Naive thymus-derived CD8-positive, alpha-beta T cell (primary cell): ENCODE data around the gene CNTLN. TPM values are rescaled to one million over a fixed set of nuclear protein-coding genes. Genes with fewer than 3 reads are reported as not detected.

ENCODE experiments used
- ATAC-seq, 2 donors: fragments of 150-1000 bp; cut with Tn5 transposase in 1 of 2; sonication (Bioruptor Pico), chemical (Tn5 transposase) in 1 of 2; 1 replicate in 1 of 2; 2 replicates in 1 of 2; pipeline ENCODE4 v1.10.0; 2021; ENCODE audit warnings: mild to moderate bottlenecking in 2 of 2, moderate library complexity in 2 of 2
- POLR2A ChIA-PET: fragments of 350-600 bp; sonication (Branson Sonifier 250); formaldehyde crosslinking; loops from one replicate; lab custom pipeline; 2021; ENCODE audit warnings: antibody characterized with exemption; lab: Charles Lee
- DNase-seq, 10 donors: peaks; one replicate each; pipeline versions ENCODE4 v3.0.0 to v3.0.0-alpha.2; 2020 to 2022
- H3K27ac Mint-ChIP-seq, 10 donors: one replicate each; pipeline ENCODE4 v1.8.0; 2020 to 2022; ENCODE audit warnings: mild to moderate bottlenecking in 10 of 10, mixed read lengths in 10 of 10, moderate library complexity in 4 of 10, inconsistent platforms in 1 of 10
- H3K27me3 Mint-ChIP-seq, 5 donors: one replicate each; pipeline ENCODE4 v1.8.0; 2021 to 2022; ENCODE audit warnings: mixed read lengths in 5 of 5
- H3K36me3 Mint-ChIP-seq, 3 donors: one replicate each; pipeline ENCODE4 v1.8.0; 2020 to 2022; ENCODE audit warnings: mixed read lengths in 3 of 3, mild to moderate bottlenecking in 2 of 3, inconsistent platforms in 1 of 3
- H3K4me1 Mint-ChIP-seq, 4 donors: one replicate each; pipeline ENCODE4 v1.8.0; 2021 to 2022; ENCODE audit warnings: mixed read lengths in 4 of 4
- H3K4me3 Mint-ChIP-seq, 10 donors: one replicate each; pipeline ENCODE4 v1.8.0; 2020 to 2022; ENCODE audit warnings: mild to moderate bottlenecking in 10 of 10, mixed read lengths in 10 of 10, moderate library complexity in 6 of 10, inconsistent platforms in 1 of 10
- H3K9me3 Mint-ChIP-seq, 9 donors: one replicate each; pipeline ENCODE4 v1.8.0; 2020 to 2022; ENCODE audit warnings: mixed read lengths in 9 of 9, mild to moderate bottlenecking in 3 of 9, inconsistent platforms in 1 of 9, moderate library complexity in 1 of 9
- polyA plus RNA-seq, 3 donors: library from polyadenylated mRNA; unstranded; fragments of 300-500 nt; fragmentation: Illumina TruSeq; gene quantifications; one replicate each; pipeline ENCODE4 v1.2.3, GENCODE V29; 2021
- total RNA-seq, 8 experiments: library from RNA in 2 of 8; stranded (reverse) in 2 of 8; gene quantifications; one replicate each; pipeline ENCODE4 v1.2.3 and lab custom pipeline; 2021 to 2026

The CNTLN gene
- total and polyA plus RNA-seq, 5 experiments from 2014 or later = not detected

GRCh38 chr9:17462869-17463464 lies 328.1 kb downstream of the CNTLN start:
- no peaks in the 10 kb centered on the region for H3K9me3 Mint-ChIP-seq
- no peaks in the 10 kb centered on the region for H3K27me3 Mint-ChIP-seq
- POLR2A ChIA-PET = no interaction called here
- no peaks in the 10 kb centered on the region for H3K36me3 Mint-ChIP-seq
- H3K27ac Mint-ChIP-seq = no peak overlapping the region
- DNase-seq = peak in 4 of 10 donors; percentile 14 to 42 (median 30)
- no peak for ATAC-seq
- H3K4me3 Mint-ChIP-seq = no peak overlapping the region
- no peaks in the 10 kb centered on the region for H3K4me1 Mint-ChIP-seq

- POLR2A ChIA-PET = no interaction called here
- no peaks in the 10 kb centered on the region for H3K27me3 Mint-ChIP-seq
- no peak overlapping the region for H3K27ac Mint-ChIP-seq
- DNase-seq (no peak), ATAC-seq (no peak)
- H3K36me3 Mint-ChIP-seq = no peaks in the 10 kb centered on the region
- H3K4me1 Mint-ChIP-seq = no peaks in the 10 kb centered on the region
- H3K9me3 Mint-ChIP-seq = no peaks in the 10 kb centered on the region
- no peak overlapping the region for H3K4me3 Mint-ChIP-seq
Observed at GRCh38 chr9:17470036-17470813, 335.4 kb downstream of the CNTLN start.

- H3K36me3 Mint-ChIP-seq = no peaks in the 10 kb centered on the region
- POLR2A ChIA-PET = no interaction called here
- no peaks in the 10 kb centered on the region for H3K27me3 Mint-ChIP-seq
- H3K4me1 Mint-ChIP-seq = no peaks in the 10 kb centered on the region
- ATAC-seq (no peak), DNase-seq (no peak)
- no peak overlapping the region for H3K27ac Mint-ChIP-seq
- no peaks in the 10 kb centered on the region for H3K9me3 Mint-ChIP-seq
- no peak overlapping the region for H3K4me3 Mint-ChIP-seq
Observed at GRCh38 chr9:17472126-17472525, 337.3 kb downstream of the CNTLN start.

GRCh38 chr9:17476401-17476800 lies 341.6 kb downstream of the CNTLN start:
- Mint-ChIP-seq H3K4me1 (no peaks in the 10 kb centered on the region), H3K27me3 (no peaks in the 10 kb centered on the region), H3K9me3 (no peaks in the 10 kb centered on the region), H3K27ac (no peak overlapping the region), H3K36me3 (no peaks in the 10 kb centered on the region), H3K4me3 (no peak overlapping the region)
- ATAC-seq (no peak), DNase-seq (no peak)
- POLR2A ChIA-PET = no interaction called here

GRCh38 chr9:17477816-17478215 lies 343.0 kb downstream of the CNTLN start:
- Mint-ChIP-seq H3K4me1 (no peaks in the 10 kb centered on the region), H3K9me3 (no peaks in the 10 kb centered on the region), H3K36me3 (no peaks in the 10 kb centered on the region), H3K27ac (no peak overlapping the region), H3K27me3 (no peaks in the 10 kb centered on the region), H3K4me3 (no peak overlapping the region)
- no peak for DNase-seq
- POLR2A ChIA-PET = no interaction called here
- ATAC-seq = no peak

GRCh38 chr9:17480966-17481365 lies 346.1 kb downstream of the CNTLN start:
- no peak overlapping the region for H3K27ac Mint-ChIP-seq
- H3K27me3 Mint-ChIP-seq = no peaks in the 10 kb centered on the region
- no peak for ATAC-seq
- no peaks in the 10 kb centered on the region for H3K9me3 Mint-ChIP-seq
- DNase-seq = no peak
- no peak overlapping the region for H3K4me3 Mint-ChIP-seq
- H3K4me1 Mint-ChIP-seq = no peaks in the 10 kb centered on the region
- H3K36me3 Mint-ChIP-seq = no peaks in the 10 kb centered on the region
- POLR2A ChIA-PET = no interaction called here

- Mint-ChIP-seq H3K27ac (no peak overlapping the region), H3K27me3 (no peaks in the 10 kb centered on the region)
- DNase-seq = no peak
Observed at GRCh38 chr9:17481565-17481964, 346.7 kb downstream of the CNTLN start.

GRCh38 chr9:17484906-17485305 lies 350.1 kb downstream of the CNTLN start:
- Mint-ChIP-seq H3K27ac (no peak overlapping the region), H3K4me1 (no peaks in the 10 kb centered on the region), H3K27me3 (no peaks in the 10 kb centered on the region), H3K4me3 (no peak overlapping the region), H3K9me3 (no peaks in the 10 kb centered on the region), H3K36me3 (no peaks in the 10 kb centered on the region)
- DNase-seq (no peak), ATAC-seq (no peak)
- POLR2A ChIA-PET = no interaction called here

More at GRCh38 chr9:17481565-17481964, 346.7 kb downstream of the CNTLN start:
- no peak for ATAC-seq
- Mint-ChIP-seq H3K36me3 (no peaks in the 10 kb centered on the region), H3K4me3 (no peak overlapping the region), H3K4me1 (no peaks in the 10 kb centered on the region), H3K9me3 (no peaks in the 10 kb centered on the region)
- POLR2A ChIA-PET = no interaction called here

- DNase-seq = no peak
- Mint-ChIP-seq H3K36me3 (no peaks in the 10 kb centered on the region), H3K4me1 (no peaks in the 10 kb centered on the region), H3K27ac (no peak overlapping the region), H3K4me3 (no peak overlapping the region), H3K27me3 (no peaks in the 10 kb centered on the region), H3K9me3 (no peaks in the 10 kb centered on the region)
- POLR2A ChIA-PET = no interaction called here
- no peak for ATAC-seq
Observed at GRCh38 chr9:17486396-17486795, 351.6 kb downstream of the CNTLN start.

- Mint-ChIP-seq H3K36me3 (no peaks in the 10 kb centered on the region), H3K9me3 (no peaks in the 10 kb centered on the region), H3K27ac (no peak overlapping the region), H3K4me3 (no peak overlapping the region), H3K4me1 (no peaks in the 10 kb centered on the region), H3K27me3 (no peaks in the 10 kb centered on the region)
- DNase-seq (no peak), ATAC-seq (no peak)
- POLR2A ChIA-PET = no interaction called here
Observed at GRCh38 chr9:17487467-17487866, 352.6 kb downstream of the CNTLN start.

GRCh38 chr9:17488662-17489061 lies 353.8 kb downstream of the CNTLN start:
- Mint-ChIP-seq H3K9me3 (no peaks in the 10 kb centered on the region), H3K36me3 (no peaks in the 10 kb centered on the region), H3K27me3 (no peaks in the 10 kb centered on the region), H3K4me1 (no peaks in the 10 kb centered on the region), H3K4me3 (no peak overlapping the region), H3K27ac (no peak overlapping the region)
- ATAC-seq (no peak), DNase-seq (no peak)
- POLR2A ChIA-PET = no interaction called here

GRCh38 chr9:17490110-17490509 lies 355.3 kb downstream of the CNTLN start:
- Mint-ChIP-seq H3K4me1 (no peaks in the 10 kb centered on the region), H3K27ac (no peak overlapping the region), H3K4me3 (no peak overlapping the region), H3K27me3 (no peaks in the 10 kb centered on the region), H3K36me3 (no peaks in the 10 kb centered on the region), H3K9me3 (no peaks in the 10 kb centered on the region)
- DNase-seq (no peak), ATAC-seq (no peak)
- POLR2A ChIA-PET = no interaction called here

- POLR2A ChIA-PET = no interaction called here
- no peaks in the 10 kb centered on the region for H3K9me3 Mint-ChIP-seq
- no peaks in the 10 kb centered on the region for H3K36me3 Mint-ChIP-seq
- no peaks in the 10 kb centered on the region for H3K27me3 Mint-ChIP-seq
- ATAC-seq (no peak), DNase-seq (no peak)
- no peak overlapping the region for H3K4me3 Mint-ChIP-seq
- no peaks in the 10 kb centered on the region for H3K4me1 Mint-ChIP-seq
- no peak overlapping the region for H3K27ac Mint-ChIP-seq
Observed at GRCh38 chr9:17491780-17492179, 356.9 kb downstream of the CNTLN start.

- Mint-ChIP-seq H3K27me3 (peaks cover 0 to 4% (median 0%) of the 10 kb centered on the region in 5 donors), H3K36me3 (no peaks in the 10 kb centered on the region), H3K9me3 (peaks cover 0 to 19% (median 0%) of the 10 kb centered on the region in 9 donors), H3K27ac (no peak overlapping the region), H3K4me1 (no peaks in the 10 kb centered on the region), H3K4me3 (no peak overlapping the region)
- DNase-seq (no peak), ATAC-seq (no peak)
- POLR2A ChIA-PET = no interaction called here
Observed at GRCh38 chr9:17503196-17503595, 368.4 kb downstream of the CNTLN start.
